HG03175 (cell line): Measurements from ENCODE around the gene BEGAIN.

Experiments
- ATAC-seq: cut with Tn5 transposase; IDR thresholded peaks from one replicate; pipeline ENCODE4 v1.9.1; 2021; ENCODE audit warnings: mild to moderate bottlenecking, moderate library complexity; ENCODE audit not compliant: unreplicated experiment

Gene BEGAIN

DNA sequence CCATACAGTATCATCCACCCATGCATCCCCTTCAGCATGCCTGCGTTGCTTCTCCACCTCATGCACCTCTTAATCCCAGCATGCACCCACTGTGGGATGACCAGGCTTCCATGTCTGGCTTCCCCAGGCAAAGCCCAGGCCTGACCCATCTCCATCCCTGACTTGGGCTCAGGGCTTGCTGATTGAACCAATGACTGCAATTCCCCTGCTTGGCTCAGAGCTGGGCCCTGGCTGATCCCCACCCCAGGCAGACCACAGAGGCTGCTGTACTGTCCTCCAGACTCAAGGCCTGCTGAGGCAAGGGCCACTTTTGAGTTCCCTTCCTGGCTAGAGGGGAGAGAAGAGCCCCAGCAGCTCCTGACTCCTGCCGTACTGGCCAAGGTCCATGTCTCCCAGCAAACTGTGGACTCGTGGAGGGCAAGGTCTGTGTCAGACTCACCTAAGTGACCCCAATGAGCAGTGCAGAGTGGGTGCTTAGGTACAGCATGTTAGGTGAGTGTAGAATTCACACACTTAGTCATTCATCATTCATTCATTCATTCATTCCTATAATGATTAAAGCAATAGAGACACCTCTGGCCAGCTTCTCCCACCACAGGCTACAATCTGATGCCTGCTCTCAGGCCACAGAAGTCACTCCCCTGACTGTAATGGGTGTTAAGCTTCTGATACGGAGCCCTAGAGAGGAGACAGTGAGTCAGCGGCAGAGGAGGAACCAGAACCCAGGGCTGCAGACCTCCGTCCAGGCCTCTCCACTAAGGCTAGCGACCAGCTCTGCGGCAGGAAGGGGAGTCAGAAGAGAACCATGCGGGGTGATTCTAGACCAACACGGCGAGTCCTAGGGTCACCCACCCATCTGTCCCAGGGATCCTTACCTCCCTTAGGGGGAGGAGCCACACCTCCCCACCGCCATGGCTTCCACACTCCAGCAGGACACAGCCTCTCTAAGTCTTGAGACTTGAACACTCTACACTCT, 2.9 kb downstream of the BEGAIN start:
- ATAC-seq: no peak

DNA sequence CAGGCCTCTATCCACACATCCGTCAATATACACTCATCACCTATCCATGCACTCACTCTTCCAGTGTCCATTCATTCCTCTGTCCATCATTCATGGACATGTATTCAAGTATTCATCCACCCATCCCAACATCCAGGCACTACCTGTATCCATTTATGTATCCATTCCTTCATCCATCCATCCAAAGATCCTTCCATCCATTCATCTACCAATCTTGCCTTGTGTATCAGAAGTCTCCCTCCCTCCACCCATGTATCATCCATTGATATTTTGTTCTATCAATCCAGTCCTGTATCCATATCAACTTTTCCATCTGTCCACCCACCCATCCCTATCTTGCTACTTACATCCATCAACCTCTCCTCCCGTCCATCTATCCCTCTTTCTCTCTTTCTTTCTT, 4.0 kb downstream of the BEGAIN start:
- ATAC-seq: no peak

DNA sequence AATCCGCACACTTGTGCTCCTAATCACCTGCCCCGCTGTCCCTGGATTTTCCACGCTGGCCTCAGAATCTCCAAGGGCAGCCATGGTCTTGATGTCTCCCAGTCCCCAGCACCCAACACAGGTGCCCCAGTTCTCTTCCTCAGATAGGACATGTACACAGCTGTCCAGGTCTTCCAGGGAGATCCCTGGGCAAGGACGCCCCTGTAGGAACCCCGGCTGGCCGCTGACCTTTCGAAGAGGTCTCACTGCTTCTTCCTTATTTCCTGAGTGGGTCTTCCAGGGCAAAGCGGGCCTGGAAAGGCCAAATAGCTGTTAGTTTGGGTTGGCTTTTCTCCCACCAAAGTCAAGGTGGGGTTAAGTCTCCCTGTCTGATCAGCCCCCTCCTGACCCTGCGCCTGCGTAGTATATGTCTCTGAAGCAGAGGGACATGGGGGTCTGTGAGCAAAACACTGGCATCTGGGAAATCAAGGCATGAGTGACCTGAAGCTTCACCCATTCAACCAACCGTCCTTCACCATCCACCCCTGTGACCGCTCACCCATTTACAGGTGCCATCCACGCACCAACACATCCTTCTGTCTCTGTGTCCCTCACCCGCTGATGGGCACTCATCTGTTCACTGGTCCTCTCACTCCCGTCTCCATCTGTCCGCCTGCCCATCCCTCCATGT, 4.6 kb downstream of the BEGAIN start:
- no peak for ATAC-seq

DNA sequence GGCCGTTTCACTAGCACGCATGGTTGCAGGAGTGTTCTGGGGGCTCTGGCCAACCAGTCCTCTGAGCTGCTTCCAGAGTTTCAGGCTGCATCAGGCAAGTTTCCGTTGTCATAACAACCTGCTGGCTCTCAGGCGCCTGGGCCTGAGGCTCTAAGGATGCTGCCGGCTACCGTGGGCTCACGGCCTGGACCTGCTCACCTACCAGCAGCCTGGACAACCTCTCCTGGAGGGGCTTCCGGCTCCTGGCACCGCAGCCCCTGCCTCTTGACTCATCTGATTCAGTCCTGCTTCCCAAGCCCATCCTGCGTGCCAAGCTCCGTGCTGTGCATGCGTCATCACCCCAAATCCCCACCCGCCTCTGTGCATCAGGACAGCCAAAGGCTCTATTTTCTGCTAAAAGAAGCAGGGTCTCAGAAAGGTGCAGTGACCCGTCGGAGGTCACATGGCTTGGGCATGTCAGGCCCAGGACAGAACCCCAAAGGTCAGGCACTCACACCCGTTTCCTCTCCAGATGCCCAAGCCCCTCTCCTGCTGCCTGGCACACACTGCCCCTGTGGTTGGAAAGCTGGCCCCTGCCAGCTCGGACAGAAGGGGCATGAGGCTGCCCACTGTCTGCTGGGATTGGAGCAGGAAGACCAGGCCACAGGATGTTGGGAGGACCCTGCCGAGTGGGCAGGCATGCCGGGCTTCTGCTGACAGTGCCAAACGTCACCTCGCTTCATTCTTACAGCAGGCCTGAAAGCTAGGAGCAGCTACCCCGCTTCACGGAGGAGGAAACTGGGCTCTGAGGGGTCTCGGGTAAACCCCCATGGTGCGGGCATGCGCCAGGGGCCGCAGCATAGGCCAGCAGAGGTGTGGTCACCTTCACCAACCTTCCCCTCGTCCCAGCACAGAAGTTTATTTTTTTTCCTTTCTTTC, 5.7 kb downstream of the BEGAIN start:
- no peak for ATAC-seq

DNA sequence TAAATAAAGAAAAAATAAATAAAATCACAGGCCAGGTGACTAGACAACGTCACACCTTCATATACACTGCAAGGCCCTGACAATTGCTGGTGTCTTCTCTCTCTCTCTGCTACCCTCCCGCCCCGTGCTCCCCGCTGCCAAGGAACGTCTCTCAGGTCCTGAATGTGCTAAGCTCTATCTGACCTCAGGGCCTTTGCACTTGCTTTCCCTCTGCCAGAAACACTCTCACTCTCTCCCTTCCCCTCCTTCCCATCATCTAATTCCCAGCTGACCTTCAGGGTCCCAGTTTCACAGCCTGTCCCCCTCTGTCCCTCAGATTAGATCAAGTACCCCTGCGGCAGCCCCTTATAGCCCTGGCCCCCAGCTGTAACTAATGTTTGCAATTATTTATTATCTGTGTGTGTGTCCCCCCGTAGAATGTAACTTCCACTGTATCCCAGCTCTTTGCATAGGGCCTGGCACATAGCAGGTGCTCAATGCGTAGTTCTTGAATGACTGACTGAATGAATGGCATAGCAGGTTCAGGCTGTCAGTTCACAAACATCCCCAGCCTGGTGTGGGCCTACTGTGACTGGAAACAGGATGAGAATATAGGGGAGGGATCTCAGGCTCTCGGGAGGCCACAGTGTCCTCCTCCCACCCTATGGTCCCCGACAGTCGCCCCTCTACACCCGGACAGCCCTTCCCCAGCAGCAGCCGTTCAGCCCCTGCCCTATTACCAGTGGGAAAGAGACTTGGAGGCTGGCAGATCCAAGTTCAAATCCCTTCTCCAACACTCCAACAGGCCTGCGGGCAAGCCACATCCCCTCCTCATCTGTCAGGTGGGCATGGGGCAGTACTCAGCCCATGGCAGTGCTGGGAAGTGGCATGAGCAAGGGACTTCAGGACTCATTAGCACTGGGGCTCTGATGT, 6.6 kb downstream of the BEGAIN start:
- no peak for ATAC-seq

DNA sequence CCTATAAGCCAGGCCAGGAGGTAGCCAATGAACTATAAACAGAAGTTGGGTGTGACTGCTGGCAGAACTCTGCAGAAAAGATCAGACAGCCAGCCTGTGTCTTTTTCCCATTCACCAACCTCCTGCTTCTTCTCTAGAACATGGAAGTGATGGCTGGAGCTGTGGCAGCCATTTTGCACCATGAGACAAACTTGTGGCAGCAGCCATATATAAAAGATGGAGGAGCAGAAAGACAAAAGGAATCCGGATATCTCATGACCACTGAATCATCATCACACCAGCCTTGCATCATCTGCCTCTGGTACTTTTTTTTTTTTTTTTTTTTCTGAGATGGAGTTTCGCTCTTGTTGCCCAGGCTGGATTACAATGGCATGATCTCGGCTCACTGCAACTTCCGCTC, 8.7 kb downstream of the BEGAIN start:
- ATAC-seq: no peak

DNA sequence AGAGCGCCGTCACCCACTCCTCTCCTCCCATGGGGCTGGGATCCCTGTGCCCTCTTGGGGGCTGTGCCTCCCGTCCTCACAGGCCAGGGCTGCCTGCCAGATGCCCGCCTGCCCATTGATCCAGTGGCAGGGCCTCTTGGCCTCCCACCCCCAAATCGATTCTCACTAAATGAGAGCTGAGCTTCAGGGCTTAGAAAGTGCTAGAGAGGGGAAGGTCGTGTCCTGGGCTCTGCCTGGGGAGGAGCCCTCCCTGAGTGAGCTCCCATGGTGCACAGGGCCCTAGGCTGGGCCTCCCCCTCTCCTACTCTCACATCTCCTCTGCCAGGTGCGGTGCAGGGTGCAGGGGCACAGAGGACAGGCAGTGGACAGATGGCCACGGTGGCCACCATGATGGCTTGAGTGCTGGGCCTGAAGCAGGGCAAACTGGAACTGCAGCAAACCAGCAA, 9.2 kb downstream of the BEGAIN start:
- ATAC-seq: no peak

DNA sequence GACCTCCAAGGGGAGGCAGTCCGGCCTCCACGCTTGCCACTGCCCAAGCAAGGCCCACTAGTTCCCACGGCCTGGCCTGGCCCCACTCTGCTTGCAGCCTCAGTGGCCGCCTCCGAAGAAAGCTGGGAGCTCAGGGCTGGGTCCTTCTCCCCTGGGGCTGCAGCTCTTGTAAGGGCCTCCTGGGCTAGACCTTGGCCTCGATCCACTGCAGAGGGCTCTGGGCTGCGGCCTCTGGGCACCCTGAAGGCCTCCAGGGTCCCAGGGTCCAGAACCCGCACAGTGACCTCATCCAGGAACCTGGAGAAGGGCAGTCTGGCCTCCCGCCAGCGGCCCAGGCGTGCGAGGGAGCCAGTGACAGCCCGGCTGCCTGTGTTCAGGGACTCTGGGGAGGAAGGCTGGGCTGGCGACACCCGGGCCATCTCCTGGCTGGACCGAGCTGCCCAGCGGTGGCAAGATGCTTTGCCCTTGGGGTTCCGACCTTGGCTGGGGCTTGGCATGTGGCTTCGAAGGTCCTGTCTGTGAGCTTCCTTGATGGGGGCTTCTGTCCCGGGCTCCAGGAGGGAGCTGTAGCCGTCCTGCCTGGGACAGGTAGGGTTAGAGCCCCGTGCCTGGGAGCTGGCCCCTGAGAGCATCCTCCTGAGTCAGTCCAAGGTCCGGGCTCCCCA, 9.8 kb downstream of the BEGAIN start:
- no peak for ATAC-seq

DNA sequence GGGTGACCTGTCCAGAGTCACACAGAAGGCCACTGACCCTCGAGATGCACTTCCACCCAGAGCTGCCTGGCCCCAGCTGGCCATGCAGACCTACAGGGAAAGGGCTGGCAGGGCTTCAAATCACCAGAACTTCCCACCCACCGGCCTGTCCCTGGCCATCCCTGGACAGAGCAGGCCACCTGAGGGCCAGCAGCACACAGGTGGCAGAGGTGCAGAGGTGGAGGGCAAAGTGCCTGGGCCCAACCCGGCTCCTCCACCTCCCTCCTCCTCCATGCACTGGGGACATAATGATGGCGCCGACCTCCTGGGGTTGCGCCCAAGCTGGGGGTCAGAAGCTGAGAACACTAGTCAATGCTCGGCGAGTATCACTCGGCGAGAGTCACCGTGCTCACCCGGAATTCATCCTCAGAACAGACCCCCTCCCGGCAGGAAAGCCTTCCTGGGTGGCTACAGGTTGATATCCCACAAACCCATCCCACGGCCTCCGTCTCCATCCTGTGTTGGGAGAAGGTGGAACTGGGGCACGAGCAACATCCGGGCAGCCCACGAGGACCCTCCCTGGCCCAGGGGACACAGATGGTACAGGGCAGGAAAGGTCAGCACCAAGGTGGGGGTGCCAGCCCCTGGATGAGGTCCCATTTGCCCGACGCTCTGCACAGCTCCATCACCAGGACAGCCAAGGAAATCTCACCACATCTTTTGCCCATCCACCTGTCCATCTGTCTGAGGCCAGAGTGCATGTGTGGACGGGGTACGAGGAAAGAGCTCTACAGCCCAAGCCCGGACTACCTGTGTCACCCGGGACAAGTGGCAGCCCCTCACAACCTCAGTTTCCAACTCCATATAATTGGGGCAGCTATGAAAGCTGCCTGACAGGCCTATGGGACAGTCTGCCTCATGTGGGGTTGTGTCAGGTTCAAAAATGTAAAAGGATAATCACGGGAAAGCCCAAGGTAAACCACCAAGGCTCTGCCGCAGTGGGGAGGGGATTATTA, 10.8 kb downstream of the BEGAIN start:
- no peak for ATAC-seq

DNA sequence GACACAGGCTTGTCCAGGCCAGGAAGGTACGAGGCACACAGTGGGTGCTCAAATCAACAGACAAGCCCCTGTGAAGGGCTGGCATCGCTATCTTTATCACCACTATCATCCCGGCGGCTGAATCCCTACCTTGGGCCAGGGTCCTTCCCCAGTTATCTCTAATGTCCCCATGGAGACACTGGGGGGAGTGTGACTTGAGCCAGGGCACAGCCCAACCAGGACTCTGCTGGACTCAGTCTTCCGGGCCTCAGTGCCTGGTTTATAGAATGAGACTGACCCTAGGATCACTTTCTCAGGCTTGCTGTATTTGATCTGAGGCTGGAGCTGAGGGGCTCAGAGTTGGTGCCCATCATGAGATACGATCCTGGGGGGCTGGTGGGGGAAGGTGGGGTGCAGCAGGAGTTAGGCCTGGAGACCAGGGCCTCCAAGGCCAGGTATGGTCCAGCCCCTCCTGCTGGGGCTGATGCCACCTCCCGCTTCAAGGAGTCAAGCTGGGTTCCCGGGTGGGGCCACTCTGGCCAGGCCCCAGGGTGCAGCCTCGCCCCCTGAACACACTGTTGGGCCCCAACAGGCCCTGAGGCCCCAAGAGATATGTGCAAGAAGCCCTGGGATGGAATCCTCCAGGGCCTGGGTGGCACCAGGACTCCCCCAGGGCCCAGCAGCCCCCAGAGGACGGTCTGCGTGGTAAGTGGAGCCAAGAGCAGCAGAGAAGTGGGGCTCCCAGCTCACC, 11.8 kb downstream of the BEGAIN start:
- ATAC-seq: no peak

DNA sequence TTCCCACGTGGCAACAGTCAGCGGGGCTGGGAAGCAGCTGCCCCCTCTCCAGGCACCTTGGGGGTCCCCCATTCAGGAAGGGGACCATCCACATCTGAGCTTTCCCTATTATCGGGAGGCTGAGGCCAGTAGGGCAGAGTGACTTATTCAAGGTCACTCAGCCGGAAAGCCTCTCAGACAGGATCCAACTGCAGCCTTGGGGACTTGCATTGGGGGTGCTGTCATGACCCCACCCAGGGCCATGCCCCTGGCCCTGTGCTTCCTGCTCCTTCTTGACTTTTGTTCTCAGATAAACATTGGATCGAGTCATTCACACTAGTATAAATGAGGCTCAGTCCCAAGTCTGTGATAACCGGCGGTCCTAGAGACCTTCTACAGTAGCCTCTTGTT, 12.6 kb downstream of the BEGAIN start:
- ATAC-seq: no peak

DNA sequence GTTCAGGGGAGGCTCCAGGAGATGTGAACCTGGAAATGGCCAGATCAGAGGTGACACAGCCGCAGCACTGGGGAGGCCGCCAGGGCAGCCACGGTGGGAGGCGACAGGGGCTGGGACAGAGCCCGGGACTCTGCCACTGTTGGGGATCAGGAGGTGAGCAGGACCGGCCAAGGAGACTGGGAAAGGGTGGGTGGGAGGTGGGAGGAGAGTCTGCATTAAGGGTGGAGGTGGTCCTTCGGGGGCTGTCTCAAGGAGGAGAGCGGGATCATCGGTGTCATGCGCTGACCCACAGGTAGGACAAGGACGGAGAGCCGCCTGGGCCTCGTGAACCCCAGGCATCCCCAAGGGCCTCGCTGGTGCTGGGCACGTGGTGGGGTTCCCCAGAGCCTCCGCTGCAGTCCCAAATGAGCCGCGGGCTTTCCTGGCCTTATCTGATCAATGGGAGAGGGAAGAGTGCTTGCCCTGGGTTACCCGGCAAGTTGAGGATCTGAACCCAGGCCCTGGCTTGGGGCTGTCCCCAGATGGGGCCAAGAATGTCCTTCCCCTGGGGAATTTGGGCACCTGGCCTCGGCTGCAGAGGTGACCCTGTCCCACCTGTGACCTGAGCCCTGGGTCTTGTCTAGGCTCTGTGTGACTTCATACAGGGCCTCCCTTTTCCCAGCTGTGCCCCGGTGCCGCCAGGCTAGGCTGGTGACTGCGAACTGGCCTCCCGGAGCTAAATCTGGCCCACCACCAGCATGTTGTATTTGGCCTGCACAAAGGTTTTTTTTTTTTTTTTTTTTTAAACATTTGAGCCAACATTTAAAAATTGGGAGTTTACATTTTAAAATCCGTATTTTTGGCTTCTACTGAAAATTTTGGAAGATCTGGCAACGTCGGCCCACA, 13.2 kb downstream of the BEGAIN start:
- no peak for ATAC-seq

DNA sequence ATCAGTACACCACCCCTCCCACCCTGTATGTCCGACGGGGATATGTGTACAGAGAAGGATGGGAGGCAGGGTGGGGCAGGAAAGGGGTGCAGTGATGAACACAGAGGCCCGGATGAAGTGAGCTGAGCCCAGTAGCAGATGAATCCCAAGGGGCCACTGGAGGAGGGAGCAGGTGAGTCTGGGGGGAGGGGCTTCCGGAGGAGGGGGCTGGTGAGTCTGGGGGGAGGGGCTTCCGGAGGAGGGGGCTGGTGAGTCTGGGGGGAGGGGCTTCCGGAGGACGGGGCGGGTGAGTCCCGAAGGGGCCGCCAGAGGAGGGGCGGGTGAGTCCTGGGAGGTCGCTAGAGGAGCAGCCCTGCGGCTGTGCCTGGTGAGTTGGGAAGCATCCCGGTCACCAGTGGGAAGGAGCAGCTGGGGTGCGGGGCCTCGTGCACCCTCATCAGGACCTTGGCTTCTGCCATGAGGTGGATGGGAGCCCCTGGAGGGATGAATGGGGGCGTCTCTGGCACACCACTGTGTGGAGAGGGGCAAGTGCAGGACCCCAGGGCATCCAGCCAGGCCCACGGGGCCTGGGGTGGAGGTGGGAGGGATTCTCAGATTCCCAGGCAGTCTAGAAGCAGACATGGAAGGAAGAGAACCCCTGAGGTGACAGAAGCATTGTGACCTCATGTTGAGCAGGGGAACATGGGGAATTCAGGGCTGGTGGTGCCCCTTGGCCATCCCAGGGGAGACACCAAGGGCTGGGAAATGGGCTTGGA, 14.0 kb downstream of the BEGAIN start:
- ATAC-seq: no peak

DNA sequence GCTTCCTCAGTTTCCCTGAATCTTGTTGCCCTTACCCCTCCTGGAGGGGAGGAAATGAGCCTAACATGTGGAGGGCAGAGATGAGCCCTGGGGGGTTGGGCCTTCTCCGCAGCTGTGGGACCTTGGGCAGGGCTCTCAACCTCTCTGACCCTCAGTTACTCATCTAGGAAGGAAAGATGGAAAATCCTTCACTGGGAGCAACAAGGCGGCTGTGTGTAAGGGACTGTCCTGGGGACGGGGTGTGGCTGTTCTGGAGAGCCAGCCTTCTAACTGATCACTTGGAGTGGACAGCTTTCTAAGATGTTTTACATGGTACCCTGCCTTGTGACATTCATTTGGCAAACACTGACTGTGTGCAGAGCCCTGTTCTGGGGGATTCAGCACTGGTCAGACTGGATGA, 14.7 kb downstream of the BEGAIN start:
- no peak for ATAC-seq

DNA sequence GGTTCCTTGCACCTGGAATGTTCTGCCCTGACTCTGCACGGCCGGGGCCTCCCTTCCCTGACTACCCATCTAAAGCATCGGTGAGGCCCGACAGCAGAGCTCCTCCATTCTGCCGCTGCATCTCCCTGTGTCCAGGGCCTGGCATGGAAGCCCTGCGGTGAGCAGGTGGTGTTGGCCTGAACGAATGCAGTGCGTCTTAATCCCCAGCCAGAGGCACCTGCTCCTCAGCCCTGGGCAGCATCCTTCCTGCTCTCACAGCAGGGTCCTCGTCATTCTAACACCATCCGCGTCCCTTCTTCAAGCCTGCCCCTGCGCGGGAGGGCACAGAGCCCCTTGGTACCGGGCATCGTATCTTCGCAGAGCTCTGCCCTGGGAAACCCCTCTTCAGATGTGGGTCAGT, 15.4 kb downstream of the BEGAIN start:
- no peak for ATAC-seq
